C4-2B (cell line): ENCODE data around the gene METTL25B.

Source experiments
- ZFX ChIP-seq: fragments of 450-650 bp; IDR thresholded peaks from 2 replicates; pipeline ENCODE4 v1.6.1; 2017
- TF ChIP-seq, protein P1 (sequence below): fragments of 450-650 bp; conservative IDR thresholded peaks from 2 replicates; pipeline ENCODE4 v1.5.1; 2017; ENCODE audit warnings: mild to moderate bottlenecking

GRCh38 chr1:156681196-156681960 lies 46.9 kb upstream of the METTL25B start:
- TF ChIP-seq, protein P1, sequence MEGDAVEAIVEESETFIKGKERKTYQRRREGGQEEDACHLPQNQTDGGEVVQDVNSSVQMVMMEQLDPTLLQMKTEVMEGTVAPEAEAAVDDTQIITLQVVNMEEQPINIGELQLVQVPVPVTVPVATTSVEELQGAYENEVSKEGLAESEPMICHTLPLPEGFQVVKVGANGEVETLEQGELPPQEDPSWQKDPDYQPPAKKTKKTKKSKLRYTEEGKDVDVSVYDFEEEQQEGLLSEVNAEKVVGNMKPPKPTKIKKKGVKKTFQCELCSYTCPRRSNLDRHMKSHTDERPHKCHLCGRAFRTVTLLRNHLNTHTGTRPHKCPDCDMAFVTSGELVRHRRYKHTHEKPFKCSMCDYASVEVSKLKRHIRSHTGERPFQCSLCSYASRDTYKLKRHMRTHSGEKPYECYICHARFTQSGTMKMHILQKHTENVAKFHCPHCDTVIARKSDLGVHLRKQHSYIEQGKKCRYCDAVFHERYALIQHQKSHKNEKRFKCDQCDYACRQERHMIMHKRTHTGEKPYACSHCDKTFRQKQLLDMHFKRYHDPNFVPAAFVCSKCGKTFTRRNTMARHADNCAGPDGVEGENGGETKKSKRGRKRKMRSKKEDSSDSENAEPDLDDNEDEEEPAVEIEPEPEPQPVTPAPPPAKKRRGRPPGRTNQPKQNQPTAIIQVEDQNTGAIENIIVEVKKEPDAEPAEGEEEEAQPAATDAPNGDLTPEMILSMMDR: no peak
- no peak for TF ChIP-seq ZFX
